CD14-positive monocyte (primary cell): ENCODE data around the gene LAMB4. TPM values are rescaled to one million over a fixed set of nuclear protein-coding genes. Genes with fewer than 3 reads are reported as not detected.
A peak's percentile ranks its signal among the peaks of the same experiment; 100 is the strongest.
"Not testable (repeated sequence)": the region's sequence is repeated elsewhere in the genome, so short reads cannot be mapped to it uniquely, and the experiment has no call there.

Source experiments
- DNase-seq, 3 donors: peaks; one replicate each; pipeline ENCODE4 v3.0.0-alpha.2; 2011 to 2022
- H2AFZ ChIP-seq: 2 replicates; pipeline ENCODE4 v1.6.0; 2012; ENCODE audit warnings: mild to moderate bottlenecking, low read depth, low read length, inconsistent platforms; ENCODE audit not compliant: insufficient read depth, poor library complexity, severe bottlenecking
- H3K27ac ChIP-seq, 2 donors: 1 replicate in 1 of 2; 2 replicates in 1 of 2; pipeline ENCODE4 v1.5.1; 2012 to 2013; ENCODE audit warnings: low read length in 2 of 2, control low read depth in 1 of 2, inconsistent platforms in 1 of 2, low read depth in 1 of 2, mild to moderate bottlenecking in 1 of 2
- H3K27me3 ChIP-seq, 2 donors: one replicate each; pipeline versions ENCODE4 v1.6.0 to v1.6.1; 2011 to 2013; ENCODE audit warnings: low read length in 2 of 2; ENCODE audit not compliant: control insufficient read depth in 2 of 2, insufficient read depth in 2 of 2
- H3K36me3 ChIP-seq, 2 donors: replicated peaks in 1 of 2; 1 replicate in 1 of 2; 2 replicates in 1 of 2; pipeline versions ENCODE4 v1.5.1 to v1.6.1; 2012 to 2013; ENCODE audit warnings: low read length in 2 of 2, control low read depth in 1 of 2, inconsistent platforms in 1 of 2, mild to moderate bottlenecking in 1 of 2; ENCODE audit not compliant: insufficient read depth in 2 of 2, control insufficient read depth in 1 of 2
- H3K4me1 ChIP-seq, 2 donors: 1 replicate in 1 of 2; 2 replicates in 1 of 2; pipeline versions ENCODE4 v1.5.1 to v1.6.1; 2012 to 2013; ENCODE audit warnings: low read length in 2 of 2, control low read depth in 1 of 2, inconsistent platforms in 1 of 2, mild to moderate bottlenecking in 1 of 2, moderate library complexity in 1 of 2; ENCODE audit not compliant: insufficient read depth in 2 of 2, control insufficient read depth in 1 of 2
- H3K4me2 ChIP-seq: replicated peaks from 2 replicates; pipeline ENCODE3; 2012; ENCODE audit warnings: low read length, moderate library complexity, mild to moderate bottlenecking; ENCODE audit not compliant: poor library complexity, severe bottlenecking; ENCODE audit errors: extremely low read depth
- H3K4me3 ChIP-seq, 3 experiments: fragments of 200-600 bp in 1 of 3; sonication (generic) in 1 of 3; replicated peaks in 1 of 3; 1 replicate in 2 of 3; 2 replicates in 1 of 3; pipeline ENCODE4 v1.5.1; 2011 to 2013; ENCODE audit warnings: low read length in 3 of 3, mild to moderate bottlenecking in 3 of 3, control low read depth in 2 of 3, low read depth in 2 of 3, inconsistent platforms in 1 of 3, moderate library complexity in 1 of 3
- H3K79me2 ChIP-seq: 2 replicates; pipeline ENCODE4 v1.6.0; 2012; ENCODE audit warnings: mild to moderate bottlenecking, control low read depth, inconsistent platforms, low read length, moderate library complexity; ENCODE audit not compliant: insufficient read depth
- H3K9ac ChIP-seq: 2 replicates; pipeline ENCODE4 v1.6.0; 2017; ENCODE audit warnings: low read length, mild to moderate bottlenecking; ENCODE audit not compliant: insufficient read depth, poor library complexity, severe bottlenecking
- H3K9me3 ChIP-seq, 2 donors: replicated peaks in 1 of 2; 1 replicate in 1 of 2; 2 replicates in 1 of 2; pipeline versions ENCODE4 v1.5.1 to v1.6.1; 2012 to 2013; ENCODE audit warnings: low read length in 2 of 2, control low read depth in 1 of 2; ENCODE audit not compliant: control insufficient read depth in 1 of 2, insufficient read depth in 1 of 2
- H4K20me1 ChIP-seq: 2 replicates; pipeline ENCODE4 v1.6.0; 2012; ENCODE audit warnings: mild to moderate bottlenecking, low read length, control low read depth, moderate library complexity; ENCODE audit not compliant: insufficient read depth
- H3K27ac Mint-ChIP-seq, 7 donors: one replicate each; pipeline ENCODE4 v1.8.0; 2020; ENCODE audit warnings: mild to moderate bottlenecking in 7 of 7, mixed read lengths in 7 of 7, moderate library complexity in 6 of 7, inconsistent platforms in 2 of 7
- H3K27me3 Mint-ChIP-seq, 3 donors: one replicate each; pipeline ENCODE4 v1.8.0; 2021 to 2022; ENCODE audit warnings: low read depth in 3 of 3, mild to moderate bottlenecking in 3 of 3, mixed read lengths in 3 of 3, moderate library complexity in 3 of 3, inconsistent platforms in 1 of 3
- H3K36me3 Mint-ChIP-seq, 2 donors: one replicate each; pipeline ENCODE4 v1.8.0; 2020; ENCODE audit warnings: mixed read lengths in 2 of 2, inconsistent platforms in 1 of 2, mild to moderate bottlenecking in 1 of 2
- H3K4me1 Mint-ChIP-seq: one replicate; pipeline ENCODE4 v1.8.0; 2020; ENCODE audit warnings: mild to moderate bottlenecking, mixed read lengths
- H3K4me3 Mint-ChIP-seq, 2 donors: one replicate each; pipeline ENCODE4 v1.8.0; 2020; ENCODE audit warnings: mild to moderate bottlenecking in 2 of 2, mixed read lengths in 2 of 2, moderate library complexity in 1 of 2
- H3K9me3 Mint-ChIP-seq, 7 donors: one replicate each; pipeline ENCODE4 v1.8.0; 2020 to 2022; ENCODE audit warnings: mixed read lengths in 7 of 7, mild to moderate bottlenecking in 6 of 7, moderate library complexity in 6 of 7, inconsistent platforms in 2 of 7
- WGBS: methylation state at CpG from one replicate; pipeline ENCODE4 v1.1.5; 2013; ENCODE audit warnings: missing lambda C conversion rate; ENCODE audit not compliant: insufficient coverage; 5-methylcytosine and 5-hydroxymethylcytosine counted together
- intact Hi-C, 2 donors: fragments of 100-400 bp; cut with micrococcal nuclease; formaldehyde crosslinking; loops; one replicate each; pipeline versions ENCODE4 v1.15.0 to v1.15.1; 2023
- polyA plus RNA-seq, 3 donors: library from polyadenylated mRNA; depleted of rRNA in 1 of 3; unstranded in 2 of 3; stranded (reverse) in 1 of 3; fragments of 300-500 nt in 2 of 3; fragments of >200 nt in 1 of 3; fragmentation: Illumina TruSeq in 2 of 3; gene quantifications; 1 replicate in 2 of 3; 2 replicates in 1 of 3; pipeline ENCODE4 v1.2.3, GENCODE V29; 2012 to 2021
- TF ChIP-seq, protein P1 (sequence below): fragments of 200-600 bp; IDR thresholded peaks from one replicate; pipeline ENCODE4 v1.8.0; 2022; ENCODE audit warnings: antibody characterized with exemption, mild to moderate bottlenecking

LAMB4 gene
- polyA plus RNA-seq, 3 donors: not detected

DNA sequence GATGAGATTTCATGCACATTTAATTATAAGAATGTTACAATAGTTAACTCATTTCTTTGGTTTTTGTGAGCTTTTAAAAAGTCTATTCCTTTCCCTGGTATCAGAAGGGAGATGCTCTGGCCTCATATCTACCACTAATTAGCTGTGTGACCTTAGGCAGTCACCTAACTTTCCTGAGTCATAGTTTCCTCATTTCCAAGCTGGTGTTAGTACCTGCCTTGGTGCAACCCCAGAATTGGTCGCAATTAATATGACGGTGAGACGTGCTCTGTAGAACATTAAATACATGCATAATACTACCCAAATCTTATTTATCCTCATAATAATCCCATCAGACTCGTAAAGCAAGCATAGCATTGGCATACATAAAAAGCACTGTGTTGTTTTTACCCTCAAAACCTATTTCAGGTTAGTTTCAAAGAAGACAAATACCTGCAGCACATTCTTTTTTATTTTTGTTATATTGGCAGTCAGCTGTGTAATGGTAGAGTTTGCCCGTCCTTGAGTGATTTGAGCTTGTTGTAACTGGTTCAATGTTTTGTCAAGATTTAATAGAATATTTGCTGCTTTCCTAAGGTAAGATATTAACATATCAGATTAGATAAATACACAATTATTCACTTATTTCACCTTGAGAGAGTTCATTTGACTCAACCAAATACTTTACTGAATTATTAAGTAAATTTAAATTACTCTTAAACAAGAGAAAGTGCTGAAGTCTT, 96.2 kb downstream of the LAMB4 start:
- Histone ChIP-seq H3K79me2 (no peaks in the 10 kb centered on the region), H4K20me1 (no peaks in the 10 kb centered on the region), H3K27ac (no peak overlapping the region), H3K4me1 (no peaks in the 10 kb centered on the region), H3K9ac (no peak overlapping the region), H3K36me3 (no peaks in the 10 kb centered on the region), H3K4me3 (no peak overlapping the region), H2AFZ (no peak overlapping the region), H3K9me3 (no peaks in the 10 kb centered on the region), H3K4me2 (no peak overlapping the region), H3K27me3 (no peaks in the 10 kb centered on the region)
- 100% methylated on average over 3 of the region's 5 CpGs for WGBS
- Mint-ChIP-seq H3K27me3 (peaks cover 0 to 2% (median 0%) of the 10 kb centered on the region in 3 donors), H3K27ac (no peak overlapping the region), H3K4me3 (no peak overlapping the region), H3K36me3 (no peaks in the 10 kb centered on the region), H3K4me1 (no peaks in the 10 kb centered on the region), H3K9me3 (no peaks in the 10 kb centered on the region)
- intact Hi-C loops: no loop called here
- DNase-seq: no peak
- TF ChIP-seq, protein P1, sequence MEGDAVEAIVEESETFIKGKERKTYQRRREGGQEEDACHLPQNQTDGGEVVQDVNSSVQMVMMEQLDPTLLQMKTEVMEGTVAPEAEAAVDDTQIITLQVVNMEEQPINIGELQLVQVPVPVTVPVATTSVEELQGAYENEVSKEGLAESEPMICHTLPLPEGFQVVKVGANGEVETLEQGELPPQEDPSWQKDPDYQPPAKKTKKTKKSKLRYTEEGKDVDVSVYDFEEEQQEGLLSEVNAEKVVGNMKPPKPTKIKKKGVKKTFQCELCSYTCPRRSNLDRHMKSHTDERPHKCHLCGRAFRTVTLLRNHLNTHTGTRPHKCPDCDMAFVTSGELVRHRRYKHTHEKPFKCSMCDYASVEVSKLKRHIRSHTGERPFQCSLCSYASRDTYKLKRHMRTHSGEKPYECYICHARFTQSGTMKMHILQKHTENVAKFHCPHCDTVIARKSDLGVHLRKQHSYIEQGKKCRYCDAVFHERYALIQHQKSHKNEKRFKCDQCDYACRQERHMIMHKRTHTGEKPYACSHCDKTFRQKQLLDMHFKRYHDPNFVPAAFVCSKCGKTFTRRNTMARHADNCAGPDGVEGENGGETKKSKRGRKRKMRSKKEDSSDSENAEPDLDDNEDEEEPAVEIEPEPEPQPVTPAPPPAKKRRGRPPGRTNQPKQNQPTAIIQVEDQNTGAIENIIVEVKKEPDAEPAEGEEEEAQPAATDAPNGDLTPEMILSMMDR: no peak

DNA sequence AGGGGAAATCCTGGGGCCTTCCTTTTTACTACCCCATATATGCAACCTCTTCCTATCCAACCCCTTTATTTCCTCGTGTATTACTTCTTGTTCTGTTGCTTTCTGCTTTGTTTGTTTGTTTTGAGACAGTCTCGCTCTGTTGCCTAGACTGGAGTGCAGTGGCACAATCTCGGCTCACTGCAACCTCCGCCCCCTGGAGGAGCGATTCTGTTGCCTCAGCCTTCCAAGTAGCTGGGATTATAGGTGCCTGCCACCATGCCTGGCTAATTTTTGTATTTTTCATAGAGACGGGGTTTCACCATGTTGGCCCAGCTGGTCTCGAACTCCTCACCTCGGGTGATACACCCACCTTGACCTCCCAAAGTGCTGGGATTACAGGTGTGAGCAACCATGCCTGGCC, 96.9 kb downstream of the LAMB4 start:
- H3K9me3 ChIP-seq, H3K36me3 ChIP-seq, H3K4me3 ChIP-seq, H3K27me3 Mint-ChIP-seq, H3K79me2 ChIP-seq, H3K27me3 ChIP-seq, H3K4me3 Mint-ChIP-seq, H3K4me2 ChIP-seq, H3K9ac ChIP-seq, H2AFZ ChIP-seq, H3K9me3 Mint-ChIP-seq, H4K20me1 ChIP-seq, DNase-seq, H3K4me1 ChIP-seq, H3K36me3 Mint-ChIP-seq, intact Hi-C loops, H3K4me1 Mint-ChIP-seq, H3K27ac ChIP-seq: not testable (repeated sequence)
- peak overlapping the region in 1 of 7 donors; percentile 32 for H3K27ac Mint-ChIP-seq
- WGBS: 92% methylated on average over 4 of the region's 8 CpGs
